NT2/D1 (cell line): ENCODE measurements around the gene ZFYVE16.

Experiments used
- SUZ12 ChIP-seq: IDR thresholded peaks from 2 replicates; pipeline ENCODE4 v1.6.1; 2011; ENCODE audit not compliant: insufficient read length, insufficient read depth; ENCODE audit errors: extremely low read depth
- YY1 ChIP-seq: IDR thresholded peaks from 2 replicates; pipeline ENCODE4 v1.6.1; 2011; ENCODE audit not compliant: insufficient read length, insufficient read depth
- ZNF274 ChIP-seq: IDR thresholded peaks from 2 replicates; pipeline ENCODE4 v1.6.1; 2011; ENCODE audit warnings: mild to moderate bottlenecking, low read depth, low read length

DNA sequence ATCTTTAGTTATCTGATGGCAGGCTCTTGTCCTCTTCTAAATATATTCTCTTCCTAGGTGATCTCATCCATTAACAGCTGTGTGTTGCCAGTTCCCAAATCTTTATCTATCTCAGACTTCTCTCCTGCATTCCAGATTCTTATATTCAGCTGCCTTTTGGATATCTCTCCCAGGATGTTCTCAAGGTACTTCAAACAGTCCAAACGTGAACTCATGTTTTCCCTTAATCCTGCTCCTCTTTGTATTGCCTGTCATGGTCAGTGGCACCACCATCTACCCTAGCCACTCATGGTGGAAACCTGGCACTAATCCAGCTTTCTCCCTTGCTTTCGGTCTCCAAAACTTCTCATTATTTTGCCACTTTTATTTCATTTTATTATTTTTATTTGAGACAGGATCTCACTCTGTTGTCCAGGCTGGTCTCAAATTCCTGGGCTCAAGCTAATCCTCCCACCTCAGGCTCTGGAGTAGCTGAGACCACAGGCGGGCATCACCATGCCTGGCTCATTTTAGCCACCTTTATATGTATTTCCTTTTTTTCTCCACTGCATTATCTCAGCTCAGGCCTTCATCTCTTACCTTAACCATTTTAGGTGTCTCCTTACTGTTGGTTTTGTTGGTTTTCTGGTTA lies 3.8 kb downstream of the ZFYVE16 start:
- no peak for TF ChIP-seq ZNF274
- TF ChIP-seq SUZ12: no peak
- TF ChIP-seq YY1: no peak
